HG03095 (cell line): ENCODE measurements around the gene PRICKLE2.

Experiments
- ATAC-seq: cut with Tn5 transposase; IDR thresholded peaks from one replicate; pipeline ENCODE4 v1.9.1; 2021; ENCODE audit warnings: moderate library complexity; ENCODE audit not compliant: unreplicated experiment

PRICKLE2 gene

GRCh38 chr3:64134882-64135281 lies 90.4 kb downstream of the PRICKLE2 start:
- ATAC-seq, result no peak

- ATAC-seq, result no peak
Measured at GRCh38 chr3:64133987-64134386, 91.3 kb downstream of the PRICKLE2 start.

- no peak for ATAC-seq
Measured at GRCh38 chr3:64133272-64133671, 92.0 kb downstream of the PRICKLE2 start.

GRCh38 chr3:64131725-64132469 lies 93.4 kb downstream of the PRICKLE2 start:
- ATAC-seq, result no peak

- no peak for ATAC-seq
Measured at GRCh38 chr3:64130436-64130835, 94.8 kb downstream of the PRICKLE2 start.

GRCh38 chr3:64129581-64129980 lies 95.7 kb downstream of the PRICKLE2 start:
- ATAC-seq, result no peak

GRCh38 chr3:64129106-64129505 lies 96.2 kb downstream of the PRICKLE2 start:
- no peak for ATAC-seq

GRCh38 chr3:64125561-64125960 lies 99.7 kb downstream of the PRICKLE2 start:
- no peak for ATAC-seq

- ATAC-seq, result no peak
Measured at GRCh38 chr3:64123931-64124330, 101.3 kb downstream of the PRICKLE2 start.

- ATAC-seq, result no peak
Measured at GRCh38 chr3:64122476-64122875, 102.8 kb downstream of the PRICKLE2 start.

GRCh38 chr3:64121750-64122311 lies 103.4 kb downstream of the PRICKLE2 start:
- no peak for ATAC-seq

- no peak for ATAC-seq
Measured at GRCh38 chr3:64120876-64121275, 104.4 kb downstream of the PRICKLE2 start.

- no peak for ATAC-seq
Measured at GRCh38 chr3:64117483-64117882, 107.8 kb downstream of the PRICKLE2 start.

GRCh38 chr3:64114651-64115050 lies 110.6 kb downstream of the PRICKLE2 start:
- no peak for ATAC-seq

- no peak for ATAC-seq
Measured at GRCh38 chr3:64111872-64112271, 113.4 kb downstream of the PRICKLE2 start.

- ATAC-seq, result no peak
Measured at GRCh38 chr3:64111083-64111482, 114.2 kb downstream of the PRICKLE2 start.

GRCh38 chr3:64110071-64110470 lies 115.2 kb downstream of the PRICKLE2 start:
- no peak for ATAC-seq

- no peak for ATAC-seq
Measured at GRCh38 chr3:64109438-64109837, 115.8 kb downstream of the PRICKLE2 start.

- ATAC-seq, result no peak
Measured at GRCh38 chr3:64108784-64109317, 116.4 kb downstream of the PRICKLE2 start.

- ATAC-seq, result no peak
Measured at GRCh38 chr3:64108231-64108630, 117.0 kb downstream of the PRICKLE2 start.

- ATAC-seq, result no peak
Measured at GRCh38 chr3:64107190-64107589, 118.1 kb downstream of the PRICKLE2 start.

GRCh38 chr3:64105816-64106215 lies 119.5 kb downstream of the PRICKLE2 start:
- no peak for ATAC-seq
